Activated naive CD4-positive, alpha-beta T cell treated with anti-CD3 and anti-CD28 coated beads, Interleukin-2, amount 50 U/mL, for 72 hours (primary cell): ENCODE data around the gene CEP112. TPM values are rescaled to one million over a fixed set of nuclear protein-coding genes. Genes with fewer than 3 reads are reported as not detected.

ENCODE experiments used
- ATAC-seq, 2 donors: fragments of 150-1000 bp; cut with Tn5 transposase; 2 replicates each; pipeline ENCODE4 v1.10.0; 2021; ENCODE audit warnings: mild to moderate bottlenecking in 2 of 2, moderate library complexity in 2 of 2
- DNase-seq, 2 donors: peaks; one replicate each; pipeline ENCODE4 v3.0.0; 2021 to 2022; ENCODE audit warnings: low spot score in 2 of 2
- H3K27ac Mint-ChIP-seq, 2 donors: one replicate each; pipeline ENCODE4 v1.8.0; 2022; ENCODE audit warnings: mild to moderate bottlenecking in 2 of 2, mixed read lengths in 2 of 2
- H3K36me3 Mint-ChIP-seq, 2 donors: one replicate each; pipeline ENCODE4 v1.8.0; 2022; ENCODE audit warnings: mixed read lengths in 2 of 2
- H3K9me3 Mint-ChIP-seq, 2 donors: one replicate each; pipeline ENCODE4 v1.8.0; 2022; ENCODE audit warnings: mixed read lengths in 2 of 2
- total RNA-seq, 2 donors: library from RNA; stranded (reverse); gene quantifications; one replicate each; pipeline ENCODE4 v1.2.3, GENCODE V29; 2022

The CEP112 gene
- total RNA-seq, 2 donors from 2014 or later = 1.2 to 4.2 TPM

DNA sequence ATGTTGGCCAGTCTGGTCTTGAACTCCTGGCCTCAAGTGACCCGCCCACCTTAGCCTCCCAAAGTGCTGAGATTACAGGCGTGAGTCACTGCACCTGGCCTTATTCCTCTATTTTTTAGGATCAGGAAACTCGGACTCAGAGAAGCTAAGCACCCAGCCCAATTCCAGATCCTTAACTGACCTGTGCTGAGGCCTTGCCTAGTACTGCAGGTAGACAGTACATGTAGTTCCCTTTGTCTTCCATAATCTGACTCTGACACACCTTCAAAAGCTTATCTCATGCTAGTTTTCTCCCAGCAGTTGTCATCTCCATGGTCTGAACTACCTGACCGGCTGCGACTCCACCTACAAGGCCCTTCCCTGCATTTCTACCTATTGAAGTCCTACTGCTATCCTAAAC, 564.8 kb downstream of the CEP112 start:
- no peak overlapping the region for H3K27ac Mint-ChIP-seq
- no peaks in the 10 kb centered on the region for H3K9me3 Mint-ChIP-seq
- ATAC-seq (no peak), DNase-seq (no peak)
- no peaks in the 10 kb centered on the region for H3K36me3 Mint-ChIP-seq

DNA sequence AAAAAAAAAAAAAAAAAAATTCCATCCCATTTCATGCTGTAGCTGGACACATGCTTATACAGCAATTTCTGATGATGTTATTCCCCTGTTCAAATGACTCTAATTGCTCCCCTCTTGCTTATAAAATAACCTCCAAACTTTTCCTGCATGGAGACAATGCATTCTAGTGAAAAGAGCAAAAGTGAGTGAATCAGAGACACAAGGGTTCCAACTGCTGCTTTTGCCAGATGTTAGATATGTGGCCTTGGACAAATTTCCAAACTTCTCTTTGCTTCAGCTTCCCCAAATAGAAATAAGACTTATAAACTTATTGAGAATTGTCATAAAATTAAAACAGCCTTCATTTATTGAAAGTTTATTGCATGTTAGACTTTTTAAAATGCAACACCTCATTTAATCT, 565.5 kb downstream of the CEP112 start:
- Mint-ChIP-seq H3K27ac (no peak overlapping the region), H3K9me3 (no peaks in the 10 kb centered on the region), H3K36me3 (no peaks in the 10 kb centered on the region)
- DNase-seq (no peak), ATAC-seq (no peak)

DNA sequence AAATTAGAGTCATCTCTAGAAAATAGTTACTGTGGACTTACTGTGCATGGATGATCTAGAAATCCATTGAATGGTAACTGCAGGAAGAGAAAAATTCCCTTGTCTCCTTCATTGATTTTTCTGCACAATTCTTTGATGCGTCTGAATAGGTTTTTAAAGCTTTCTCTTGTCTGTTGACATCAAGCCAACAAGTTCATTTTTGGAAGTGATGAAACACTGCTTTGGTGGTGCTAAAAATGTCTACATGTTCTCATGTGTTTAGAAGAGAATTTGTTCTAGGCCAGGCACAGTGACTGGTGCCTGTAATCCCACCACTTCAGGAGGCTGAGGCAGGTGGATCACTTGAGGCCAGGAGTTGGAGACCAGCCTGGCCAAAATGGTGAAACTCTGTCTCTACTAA, 573.4 kb downstream of the CEP112 start:
- H3K9me3 Mint-ChIP-seq = peaks cover 0 to 5% of the 10 kb centered on the region in 2 donors
- DNase-seq (no peak), ATAC-seq (no peak)
- no peaks in the 10 kb centered on the region for H3K36me3 Mint-ChIP-seq
- H3K27ac Mint-ChIP-seq = no peak overlapping the region

DNA sequence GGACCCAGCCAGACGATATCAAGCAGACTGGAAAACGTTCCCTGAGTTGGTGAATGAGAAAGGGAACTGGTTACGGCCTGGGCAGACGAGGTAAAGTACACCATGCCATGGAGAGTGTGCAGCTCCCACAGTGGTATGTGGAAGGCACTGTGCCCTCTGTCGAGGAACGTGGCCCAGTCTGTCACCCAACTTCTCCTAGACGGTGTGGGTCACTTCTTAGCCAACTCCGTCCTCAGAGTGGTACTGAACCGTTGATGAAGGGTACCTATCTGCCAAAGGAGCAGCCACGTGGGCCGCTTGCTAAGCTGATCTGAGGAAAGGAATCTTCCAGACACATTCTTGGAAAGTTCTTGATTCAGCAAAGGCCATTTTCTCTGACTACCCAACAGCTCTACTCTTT, 574.4 kb downstream of the CEP112 start:
- Mint-ChIP-seq H3K9me3 (peaks cover 0 to 5% of the 10 kb centered on the region in 2 donors), H3K27ac (no peak overlapping the region), H3K36me3 (no peaks in the 10 kb centered on the region)
- DNase-seq = no peak
- no peak for ATAC-seq

DNA sequence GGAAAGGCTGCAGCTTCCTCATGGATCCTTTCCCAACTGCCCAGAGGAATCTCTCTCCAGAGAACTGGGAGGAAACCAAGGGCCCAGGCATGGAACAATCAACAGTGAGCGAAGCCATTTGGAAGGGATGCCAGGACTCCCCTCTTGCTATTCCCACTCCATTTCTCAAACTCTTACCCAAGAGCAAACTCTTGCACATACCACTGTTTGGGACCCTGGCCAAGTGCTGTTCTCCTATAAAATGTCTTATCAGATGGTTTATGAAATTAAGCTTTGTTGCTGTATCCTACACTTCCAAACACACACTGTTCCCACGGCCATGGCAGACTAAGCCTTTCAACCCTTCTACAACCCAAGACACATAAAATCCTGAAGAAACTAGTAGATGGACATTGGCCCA, 582.2 kb downstream of the CEP112 start:
- H3K9me3 Mint-ChIP-seq = peaks cover 0 to 4% of the 10 kb centered on the region in 2 donors
- no peaks in the 10 kb centered on the region for H3K36me3 Mint-ChIP-seq
- DNase-seq (no peak), ATAC-seq (no peak)
- no peak overlapping the region for H3K27ac Mint-ChIP-seq

DNA sequence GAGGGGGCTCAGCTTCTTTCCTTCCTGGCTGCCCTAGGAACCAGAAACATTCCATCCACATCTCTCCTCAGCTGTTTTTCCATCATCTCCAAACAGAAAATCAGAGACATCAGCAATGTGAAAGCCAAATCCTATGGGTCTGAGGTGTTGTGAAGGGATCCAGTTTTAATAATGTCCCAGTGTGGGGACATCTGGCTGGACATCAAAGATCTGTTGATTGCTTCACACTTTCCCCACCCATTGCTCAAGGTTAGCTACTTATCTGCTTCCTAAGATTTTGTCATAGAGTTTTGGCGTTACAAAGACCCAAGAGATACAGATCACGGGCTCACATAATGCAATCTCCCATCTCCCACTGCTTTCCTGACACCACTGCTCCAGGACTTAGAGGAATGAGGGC, 582.6 kb downstream of the CEP112 start:
- Mint-ChIP-seq H3K36me3 (no peaks in the 10 kb centered on the region), H3K27ac (no peak overlapping the region), H3K9me3 (peaks cover 0 to 4% of the 10 kb centered on the region in 2 donors)
- DNase-seq (no peak), ATAC-seq (no peak)

DNA sequence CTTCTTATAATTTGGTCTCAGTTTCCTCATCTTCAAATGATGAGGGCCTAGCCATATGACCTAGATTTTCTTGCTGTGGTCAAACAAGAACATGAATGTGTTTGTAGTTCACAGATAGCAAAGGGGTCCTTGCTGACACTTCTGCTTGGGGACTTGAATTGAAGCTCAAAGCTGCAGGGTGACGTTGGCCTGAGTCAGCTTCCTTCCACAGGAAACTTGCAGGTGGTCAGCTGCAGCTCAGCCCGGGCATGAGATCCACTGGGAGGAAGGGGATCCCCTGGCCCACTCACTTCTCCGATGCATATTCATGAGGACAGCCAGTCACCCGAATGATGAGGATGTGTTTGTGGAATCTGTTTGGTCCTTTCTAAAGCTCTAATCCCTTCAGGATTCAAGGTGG, 587.9 kb downstream of the CEP112 start:
- H3K9me3 Mint-ChIP-seq = no peaks in the 10 kb centered on the region
- peak in 1 of 2 donors; percentile 48 for ATAC-seq
- H3K36me3 Mint-ChIP-seq = no peaks in the 10 kb centered on the region
- no peak overlapping the region for H3K27ac Mint-ChIP-seq
- DNase-seq = no peak

DNA sequence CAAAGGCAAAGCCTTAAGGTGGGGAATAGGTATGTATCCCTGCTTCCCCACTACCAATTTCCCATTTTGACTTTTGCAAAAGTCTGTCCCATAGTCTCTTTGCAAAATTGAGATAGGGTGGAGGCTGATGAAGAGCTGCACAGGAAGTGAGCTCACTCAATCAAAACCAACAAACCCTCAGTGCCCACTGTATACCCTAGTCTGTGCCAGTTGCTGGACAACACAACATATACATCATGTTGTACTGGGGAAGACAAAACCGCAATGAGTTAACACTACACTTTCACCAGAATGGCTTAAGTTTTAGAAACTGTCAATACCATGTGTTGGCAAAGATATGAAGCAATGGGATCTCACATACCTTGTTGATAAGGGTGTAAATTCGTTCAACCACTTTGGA, 590.1 kb downstream of the CEP112 start:
- no peak for ATAC-seq
- Mint-ChIP-seq H3K36me3 (no peaks in the 10 kb centered on the region), H3K9me3 (no peaks in the 10 kb centered on the region), H3K27ac (no peak overlapping the region)
- no peak for DNase-seq

DNA sequence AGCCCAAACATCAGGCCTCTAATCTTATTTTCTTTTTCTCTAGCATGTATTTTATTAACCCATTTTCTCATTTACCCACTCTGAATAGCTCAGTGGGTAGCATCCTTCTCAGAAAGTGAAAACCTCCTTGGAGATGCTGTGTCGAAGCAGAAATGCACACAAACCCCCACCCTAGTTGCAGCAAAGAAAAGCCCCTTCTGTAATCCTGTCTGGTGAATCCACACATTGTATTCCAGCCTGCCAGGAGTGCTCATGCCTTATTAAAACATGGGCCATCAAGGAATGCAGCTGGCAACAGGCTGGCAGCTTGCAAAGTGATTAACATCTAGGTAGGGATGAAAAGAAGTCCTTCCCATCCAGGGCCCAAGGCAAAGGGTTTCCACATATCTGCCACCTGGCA, 590.8 kb downstream of the CEP112 start:
- DNase-seq (no peak), ATAC-seq (no peak)
- Mint-ChIP-seq H3K9me3 (no peaks in the 10 kb centered on the region), H3K36me3 (no peaks in the 10 kb centered on the region), H3K27ac (no peak overlapping the region)

DNA sequence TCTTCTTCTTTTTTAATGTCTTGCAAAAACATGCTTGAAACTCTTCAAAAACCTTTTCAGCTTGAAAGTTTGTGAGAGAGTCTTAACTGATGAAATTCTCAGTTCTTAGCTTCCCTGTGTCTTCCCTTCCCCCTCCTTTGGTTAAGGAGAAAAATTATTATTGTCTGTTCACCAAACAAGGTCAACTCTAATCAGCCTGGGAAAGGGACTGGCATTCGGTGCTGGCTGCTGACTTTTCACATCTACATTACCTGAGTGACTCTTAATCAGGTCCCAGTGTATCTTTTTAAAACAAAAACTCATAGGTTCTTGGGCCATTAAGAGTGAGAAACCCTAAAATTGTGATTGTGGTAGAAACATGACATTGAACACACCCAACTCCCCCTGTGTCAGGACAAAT, 591.4 kb downstream of the CEP112 start:
- Mint-ChIP-seq H3K27ac (no peak overlapping the region), H3K36me3 (no peaks in the 10 kb centered on the region), H3K9me3 (no peaks in the 10 kb centered on the region)
- DNase-seq (no peak), ATAC-seq (no peak)

DNA sequence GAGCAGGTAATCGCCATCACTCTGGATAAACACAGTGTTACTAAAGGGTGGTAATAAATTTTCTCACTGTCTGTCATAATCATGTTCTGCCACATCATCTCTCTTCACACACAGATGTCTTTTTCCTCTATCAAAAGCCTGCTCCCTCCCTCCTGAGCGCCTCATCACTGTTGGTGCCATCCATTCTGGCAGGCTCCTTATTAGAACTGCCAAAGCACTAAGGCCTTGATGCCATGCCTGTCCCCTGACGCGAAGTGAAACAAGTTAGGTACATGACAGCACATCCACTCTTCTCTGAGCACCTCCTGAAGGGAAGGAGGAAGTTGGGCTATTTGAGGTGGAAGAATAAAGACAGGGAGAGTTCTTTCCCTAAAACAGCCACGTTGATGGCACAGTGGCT, 592.3 kb downstream of the CEP112 start:
- Mint-ChIP-seq H3K27ac (no peak overlapping the region), H3K9me3 (no peaks in the 10 kb centered on the region), H3K36me3 (no peaks in the 10 kb centered on the region)
- no peak for ATAC-seq
- DNase-seq = no peak

DNA sequence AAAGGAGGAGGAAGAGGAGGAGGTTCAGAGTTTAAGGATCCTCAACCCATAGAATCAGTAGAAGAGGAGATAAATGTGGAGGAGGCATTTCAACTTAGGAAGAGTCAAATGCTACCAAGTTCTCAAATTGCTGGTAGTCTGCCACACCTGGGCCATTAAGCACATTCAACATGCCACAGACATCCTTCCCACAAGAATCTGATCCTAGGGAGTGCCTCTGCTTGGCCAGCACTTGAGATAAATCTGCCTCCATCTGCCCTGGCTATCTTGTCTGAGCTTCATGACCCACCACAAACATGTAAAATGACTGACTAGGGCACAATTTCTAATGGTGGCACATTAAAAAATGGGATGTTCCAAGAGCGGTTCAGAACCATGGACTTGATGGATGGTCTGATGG, 593.2 kb downstream of the CEP112 start:
- no peak for DNase-seq
- H3K36me3 Mint-ChIP-seq = no peaks in the 10 kb centered on the region
- no peak for ATAC-seq
- no peaks in the 10 kb centered on the region for H3K9me3 Mint-ChIP-seq
- no peak overlapping the region for H3K27ac Mint-ChIP-seq

DNA sequence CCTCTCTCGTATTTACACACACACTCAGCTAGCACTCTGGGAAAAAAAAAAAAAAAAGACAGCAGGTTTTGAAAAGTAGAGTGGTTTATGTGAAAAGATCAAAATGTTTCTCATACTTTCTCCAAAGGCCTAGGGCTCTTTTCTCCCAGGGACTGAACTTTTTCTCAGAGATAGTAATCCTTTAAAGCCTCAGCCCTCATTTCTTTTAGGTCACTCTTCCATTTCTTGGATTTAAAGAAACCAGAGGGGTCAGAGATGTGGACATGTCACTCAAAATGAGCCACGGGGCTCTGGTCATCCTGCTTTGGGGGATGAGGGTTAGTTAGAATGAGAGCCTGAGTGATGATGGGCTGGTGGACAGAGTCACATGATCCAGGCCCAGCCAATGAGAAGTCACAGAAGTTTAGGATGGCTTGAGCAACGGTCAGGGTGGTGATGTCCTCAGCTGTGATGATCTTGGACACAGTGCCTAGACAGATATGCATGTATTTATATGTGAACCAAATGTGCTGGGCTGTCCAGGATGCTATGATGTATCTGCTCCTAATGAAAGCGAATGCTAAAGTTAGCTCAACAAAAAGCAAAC, 596.8 kb downstream of the CEP112 start:
- H3K36me3 Mint-ChIP-seq = no peaks in the 10 kb centered on the region
- H3K27ac Mint-ChIP-seq = peak overlapping the region in 1 of 2 donors; percentile 57
- DNase-seq (no peak), ATAC-seq (peak in 1 of 2 donors; percentile 32)
- no peaks in the 10 kb centered on the region for H3K9me3 Mint-ChIP-seq

DNA sequence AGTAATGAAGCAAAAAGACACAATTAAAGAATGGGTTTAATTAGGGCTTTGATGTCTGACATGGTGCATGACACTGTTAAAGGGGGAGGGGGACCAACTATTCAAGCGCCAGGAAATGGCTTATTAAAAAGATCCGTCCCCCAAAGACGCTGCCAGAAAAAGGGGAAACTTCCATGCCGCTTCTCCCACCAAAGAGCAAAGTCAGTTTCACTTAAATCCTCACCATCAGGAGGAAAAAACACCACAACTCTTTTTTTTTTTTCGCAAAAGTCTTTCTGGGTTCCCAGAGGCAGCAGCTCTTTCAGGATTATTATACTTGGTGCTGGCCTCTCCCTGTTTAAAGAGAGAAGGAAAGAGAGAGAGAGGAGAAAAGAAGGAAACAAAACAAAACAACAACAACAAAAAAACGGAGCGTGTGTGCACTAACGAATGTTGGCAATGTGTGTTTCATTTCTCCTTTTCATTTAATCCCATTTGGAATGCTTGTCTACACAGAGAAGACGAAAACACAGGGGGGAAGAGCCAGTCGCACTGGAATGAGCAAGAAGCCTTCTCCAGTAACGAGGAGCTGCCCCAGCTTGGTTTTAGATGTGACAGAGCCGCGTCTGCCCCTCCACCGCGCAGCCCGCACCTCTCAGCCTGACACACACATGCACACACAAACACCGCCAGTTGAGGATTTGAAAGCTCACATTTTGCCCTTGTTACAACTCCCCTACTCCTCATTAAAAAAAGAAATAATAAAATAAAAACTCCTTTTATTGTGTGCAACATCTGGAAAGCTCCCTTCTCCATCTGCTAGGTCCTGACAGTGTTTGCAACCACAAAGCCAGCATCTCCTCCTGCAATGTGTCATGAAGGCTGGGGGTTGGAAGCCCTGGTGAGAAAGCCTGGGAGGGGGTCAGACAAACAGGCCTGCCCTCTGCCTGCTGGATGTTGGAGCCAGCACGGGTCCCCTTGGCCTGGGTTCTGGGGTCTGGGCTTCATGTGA, 597.8 kb downstream of the CEP112 start:
- Mint-ChIP-seq H3K27ac (peak overlapping the region; percentile 25 to 57), H3K9me3 (no peaks in the 10 kb centered on the region), H3K36me3 (no peaks in the 10 kb centered on the region)
- ATAC-seq = peak; percentile 74 to 76
- peak in 1 of 2 donors; percentile 24 for DNase-seq

DNA sequence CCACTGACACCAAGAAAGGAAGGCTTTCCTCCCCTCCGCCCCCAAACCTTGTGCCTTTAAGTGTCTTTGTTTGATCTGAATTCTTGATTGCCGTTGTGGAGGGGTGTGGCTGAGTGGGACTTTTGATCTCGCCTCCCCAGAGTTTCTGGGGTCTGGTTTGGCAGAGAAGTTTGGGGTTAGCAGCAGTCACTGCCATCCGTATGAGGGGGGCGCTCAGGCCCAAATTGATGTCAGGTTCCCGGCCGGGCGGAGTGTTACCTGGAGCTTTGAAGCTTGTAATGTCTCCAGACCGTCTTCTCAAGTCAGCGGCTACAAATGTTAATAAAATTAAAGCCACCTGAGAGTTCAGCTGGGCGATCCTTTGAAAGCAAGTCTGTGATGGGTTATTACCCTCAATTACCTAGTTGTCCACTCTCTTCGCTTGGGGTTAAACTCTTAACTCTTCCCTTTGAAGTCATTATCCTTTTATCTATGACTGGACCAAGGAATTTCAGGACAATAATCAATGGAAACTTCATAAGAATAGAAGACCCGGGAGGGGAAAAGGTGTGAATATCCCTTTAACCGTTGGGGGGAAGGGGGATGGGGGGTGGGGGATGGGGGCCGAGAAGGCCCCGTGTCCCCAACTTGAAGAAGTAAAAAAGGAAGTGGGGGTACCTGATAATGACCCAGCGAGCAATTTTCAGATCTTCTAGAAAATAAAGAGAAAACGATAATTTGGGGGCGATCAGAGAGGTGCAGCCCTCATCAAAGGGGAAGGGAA, 598.7 kb downstream of the CEP112 start:
- Mint-ChIP-seq H3K36me3 (no peaks in the 10 kb centered on the region), H3K9me3 (no peaks in the 10 kb centered on the region), H3K27ac (no peak overlapping the region)
- ATAC-seq = no peak
- no peak for DNase-seq

DNA sequence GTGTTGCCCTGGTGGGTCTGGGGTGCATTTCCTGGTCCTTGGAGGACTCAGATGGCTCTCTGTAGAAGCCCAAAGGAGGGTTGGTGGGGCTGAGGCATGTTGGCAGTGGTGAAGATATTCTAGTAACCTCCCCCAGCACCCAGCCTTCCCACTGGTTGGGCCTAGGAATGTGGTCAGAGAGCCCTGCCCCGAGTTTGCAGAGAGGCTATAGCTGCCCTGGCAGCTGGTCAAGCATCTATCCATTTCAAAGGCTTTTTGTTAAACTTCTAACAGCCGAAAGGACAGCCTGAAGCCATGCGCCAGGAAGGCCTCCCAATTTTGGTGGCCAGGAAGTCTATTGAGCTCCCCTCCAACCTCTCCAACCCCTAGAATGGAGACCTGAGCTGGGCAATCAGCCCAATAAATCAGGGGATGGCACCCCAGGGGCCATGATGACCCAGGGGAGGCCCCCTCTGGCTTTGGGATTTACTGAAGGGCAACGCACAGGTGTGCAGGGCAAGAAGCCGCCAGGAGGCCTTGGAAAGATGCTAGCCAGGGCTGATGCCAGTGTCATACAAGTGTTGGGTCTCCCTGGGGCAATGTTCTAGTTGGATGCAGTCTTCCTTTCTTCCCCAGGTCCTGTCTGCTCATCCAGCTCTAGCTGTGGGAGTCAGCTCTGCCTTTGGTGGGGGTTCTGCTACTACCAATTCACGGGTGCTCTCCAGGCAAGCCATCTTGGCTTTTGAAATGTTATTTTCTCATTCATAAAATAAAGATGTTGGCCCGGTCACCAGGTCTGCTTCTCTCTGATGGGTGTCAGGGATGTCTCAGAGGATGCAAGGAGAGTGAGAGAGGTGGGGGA, 599.6 kb downstream of the CEP112 start:
- Mint-ChIP-seq H3K9me3 (peaks cover 0 to under 1% of the 10 kb centered on the region in 2 donors), H3K36me3 (peaks cover 0 to 1% of the 10 kb centered on the region in 2 donors)

More for the DNA sequence above, 599.6 kb downstream of the CEP112 start:
- no peak overlapping the region for H3K27ac Mint-ChIP-seq
- no peak for ATAC-seq
- DNase-seq = no peak
